ENCODE measurements around the gene SMARCC2.
A peak's percentile ranks its signal among the peaks of the same experiment; 100 is the strongest.

Gene SMARCC2

GRCh38 chr12:56193025-56193578 lies 3.8 kb upstream of the SMARCC2 start:
- Histone ChIP-seq H3F3A (ENCODE audit: insufficient read depth, low read length) (peaks cover 14% of the 10 kb centered on the region), H3K9me2 (replicated peaks; ENCODE audit: insufficient read depth, low read length) (no peaks in the 10 kb centered on the region), H3K4me1 (ENCODE audit: low read length) (peaks cover 12% of the 10 kb centered on the region), H3K9me3 (replicated peaks; ENCODE audit: insufficient read depth, low read length) (no peaks in the 10 kb centered on the region), H2AFZ (ENCODE audit: low read length) (peak overlapping the region; percentile 88), H3K27ac (ENCODE audit: low read length) (no peak overlapping the region), H3K4me2 (ENCODE audit: low read depth, low read length) (peak overlapping the region; percentile 14; the same call in 1 of the 2 replicates), H3K27me3 (replicated peaks; ENCODE audit: insufficient read depth, low read length) (no peaks in the 10 kb centered on the region), H3K9ac (ENCODE audit: low read length) (no peak overlapping the region), H4K20me1 (ENCODE audit: insufficient read depth, low read length) (no peaks in the 10 kb centered on the region), H3K79me2 (ENCODE audit: low read length) (peaks cover 9% of the 10 kb centered on the region), H3K4me3 (ENCODE audit: low read length) (no peak overlapping the region), H3K36me3 (replicated peaks; ENCODE audit: insufficient read depth, low read length) (no peaks in the 10 kb centered on the region)
- TF ChIP-seq CTCF (IDR thresholded peaks at IDR 0.05; ENCODE audit: low read length): peak; percentile 84
- TF ChIP-seq EZH2 (optimal IDR thresholded peaks at IDR 0.05; ENCODE audit: low read depth, low read length): no peak
- DNase-seq: peak; percentile 87

- Histone ChIP-seq H3K4me3 (ENCODE audit: low read length) (no peak overlapping the region), H3K79me2 (ENCODE audit: low read length) (peaks cover 14% of the 10 kb centered on the region), H3K9me2 (replicated peaks; ENCODE audit: insufficient read depth, low read length) (no peaks in the 10 kb centered on the region), H3K27me3 (replicated peaks; ENCODE audit: insufficient read depth, low read length) (no peaks in the 10 kb centered on the region), H3K4me2 (ENCODE audit: low read depth, low read length) (no peak overlapping the region), H3K36me3 (replicated peaks; ENCODE audit: insufficient read depth, low read length) (no peaks in the 10 kb centered on the region), H3K9ac (ENCODE audit: low read length) (no peak overlapping the region), H3K4me1 (ENCODE audit: low read length) (peaks cover 18% of the 10 kb centered on the region), H3K27ac (ENCODE audit: low read length) (no peak overlapping the region), H2AFZ (ENCODE audit: low read length) (no peak overlapping the region), H4K20me1 (ENCODE audit: insufficient read depth, low read length) (no peaks in the 10 kb centered on the region), H3K9me3 (replicated peaks; ENCODE audit: insufficient read depth, low read length) (no peaks in the 10 kb centered on the region), H3F3A (ENCODE audit: insufficient read depth, low read length) (peaks cover 14% of the 10 kb centered on the region)
- TF ChIP-seq EZH2 (optimal IDR thresholded peaks at IDR 0.05; ENCODE audit: low read depth, low read length): no peak
- TF ChIP-seq CTCF (IDR thresholded peaks at IDR 0.05; ENCODE audit: low read length): no peak
- no peak for TF ChIP-seq EZH2phosphoT487 (IDR thresholded peaks at IDR 0.05; ENCODE audit: low read length)
- no peak for DNase-seq
Observed at GRCh38 chr12:56192582-56192981, 3.3 kb upstream of the SMARCC2 start.

GRCh38 chr12:56190695-56191155 lies 1.4 kb upstream of the SMARCC2 start:
- peak overlapping the region; percentile 96; the same call in 1 of the 2 replicates for H3K4me2 ChIP-seq (ENCODE audit: low read depth, low read length)
- H3K27me3 ChIP-seq (replicated peaks; ENCODE audit: insufficient read depth, low read length): no peaks in the 10 kb centered on the region
- no peak for TF ChIP-seq EZH2 (optimal IDR thresholded peaks at IDR 0.05; ENCODE audit: low read depth, low read length)
- H3K9me3 ChIP-seq (replicated peaks; ENCODE audit: insufficient read depth, low read length): no peaks in the 10 kb centered on the region
- H3F3A ChIP-seq (ENCODE audit: insufficient read depth, low read length): peaks cover 14% of the 10 kb centered on the region
- no peaks in the 10 kb centered on the region for H4K20me1 ChIP-seq (ENCODE audit: insufficient read depth, low read length)
- H3K9me2 ChIP-seq (replicated peaks; ENCODE audit: insufficient read depth, low read length): no peaks in the 10 kb centered on the region
- peak overlapping the region; percentile 79; the same call in 1 of the 2 replicates for H3K9ac ChIP-seq (ENCODE audit: low read length)
- H3K27ac ChIP-seq (ENCODE audit: low read length): peak overlapping the region; percentile 77; the same call in 1 of the 2 replicates
- H3K4me1 ChIP-seq (ENCODE audit: low read length): peaks cover 27% of the 10 kb centered on the region
- peak overlapping the region; percentile 92 for H3K4me3 ChIP-seq (ENCODE audit: low read length)
- peaks cover 29% of the 10 kb centered on the region for H3K79me2 ChIP-seq (ENCODE audit: low read length)
- no peak for DNase-seq
- peak overlapping the region; percentile 100 for H2AFZ ChIP-seq (ENCODE audit: low read length)
- H3K36me3 ChIP-seq (replicated peaks; ENCODE audit: insufficient read depth, low read length): 0 out of 2 replicates have a peak, but pooled peaks cover 4% of the 10 kb centered on the region

Measured in MM.1S (cell line).